WTC11 (cell line): Measurements from ENCODE around the gene MRTFB. TPM values are rescaled to one million over a fixed set of nuclear protein-coding genes. Genes with fewer than 3 reads are reported as not detected.

Source experiments
- ATAC-seq: fragments of 200-7000 bp; cut with Tn5 transposase; 2 replicates; pipeline ENCODE4 v1.10.0; 2021; ENCODE audit warnings: mild to moderate bottlenecking, moderate library complexity
- CTCF ChIA-PET: fragments of 300-600 bp; sonication (Branson Sonifier 250); formaldehyde crosslinking; loops from one replicate; lab custom pipeline; 2021; ENCODE audit warnings: antibody characterized with exemption; lab: Charles Lee
- POLR2A ChIA-PET: fragments of 350-600 bp; sonication (Branson Sonifier 250); formaldehyde crosslinking; loops from one replicate; lab custom pipeline; 2021; ENCODE audit warnings: antibody characterized with exemption; lab: Charles Lee
- DNase-seq: peaks from one replicate; pipeline ENCODE4 v3.0.0; 2021; ENCODE audit warnings: low spot score
- H3K27ac Mint-ChIP-seq: 2 replicates; pipeline ENCODE4 v1.8.0; 2021; ENCODE audit warnings: mixed read lengths
- H3K27me3 Mint-ChIP-seq: 2 replicates; pipeline ENCODE4 v1.8.0; 2021; ENCODE audit warnings: low read depth, mild to moderate bottlenecking, moderate library complexity, mixed read lengths
- H3K36me3 Mint-ChIP-seq: 2 replicates; pipeline ENCODE4 v1.8.0; 2021; ENCODE audit warnings: mixed read lengths
- H3K4me1 Mint-ChIP-seq: 2 replicates; pipeline ENCODE4 v1.8.0; 2022; ENCODE audit warnings: mixed read lengths
- H3K4me3 Mint-ChIP-seq: 2 replicates; pipeline ENCODE4 v1.8.0; 2021; ENCODE audit warnings: mild to moderate bottlenecking, moderate library complexity, mixed read lengths
- H3K9me3 Mint-ChIP-seq: 2 replicates; pipeline ENCODE4 v1.8.0; 2021; ENCODE audit warnings: mixed read lengths
- CBFB ChIP-seq: sonication (generic); formaldehyde crosslinking; IDR thresholded peaks from 2 replicates; pipeline ENCODE4 v1.8.1; 2022; ENCODE audit warnings: mild to moderate bottlenecking, low read depth, missing genetic modification reagents
- ETV6 ChIP-seq: sonication (generic); formaldehyde crosslinking; IDR thresholded peaks from 2 replicates; pipeline ENCODE4 v1.8.1; 2022; ENCODE audit warnings: mild to moderate bottlenecking, missing genetic modification reagents
- FOXJ3 ChIP-seq: sonication (generic); formaldehyde crosslinking; IDR thresholded peaks from 2 replicates; pipeline ENCODE4 v1.9.0; 2021; ENCODE audit warnings: missing genetic modification reagents, mild to moderate bottlenecking, borderline replicate concordance
- JUN ChIP-seq: sonication (generic); formaldehyde crosslinking; IDR thresholded peaks from 2 replicates; pipeline ENCODE4 v1.8.0; 2023; ENCODE audit warnings: mild to moderate bottlenecking, missing genetic modification reagents
- NFYB ChIP-seq: sonication (generic); formaldehyde crosslinking; conservative IDR thresholded peaks from 2 replicates; pipeline ENCODE4 v1.8.0; 2022; ENCODE audit warnings: low read depth, missing genetic modification reagents
- SMAD4 ChIP-seq: sonication (generic); formaldehyde crosslinking; IDR thresholded peaks from 2 replicates; pipeline ENCODE4 v1.8.0; 2022; ENCODE audit warnings: mild to moderate bottlenecking, missing genetic modification reagents
- TP53 ChIP-seq: sonication (generic); formaldehyde crosslinking; IDR thresholded peaks from 2 replicates; pipeline ENCODE4 v1.8.1; 2023; ENCODE audit warnings: mild to moderate bottlenecking, missing genetic modification reagents
- USF1 ChIP-seq: sonication (generic); formaldehyde crosslinking; IDR thresholded peaks from 2 replicates; pipeline ENCODE4 v1.8.0; 2022; ENCODE audit warnings: mild to moderate bottlenecking, missing genetic modification reagents
- ZNF138 ChIP-seq: sonication (generic); formaldehyde crosslinking; conservative IDR thresholded peaks from 2 replicates; pipeline ENCODE4 v1.8.1; 2022; ENCODE audit warnings: mild to moderate bottlenecking, moderate library complexity, missing genetic modification reagents
- ZNF219 ChIP-seq: sonication (generic); formaldehyde crosslinking; IDR thresholded peaks from 2 replicates; pipeline ENCODE4 v1.8.0; 2023; ENCODE audit warnings: missing genetic modification reagents, mild to moderate bottlenecking, borderline replicate concordance
- ZNF263 ChIP-seq: sonication (generic); formaldehyde crosslinking; IDR thresholded peaks from 2 replicates; pipeline ENCODE4 v1.8.1; 2022; ENCODE audit warnings: low read depth, mild to moderate bottlenecking, moderate library complexity, missing genetic modification reagents
- ZNF396 ChIP-seq: fragments of 250-450 bp; sonication (Bioruptor Pico); IDR thresholded peaks from 2 replicates; pipeline ENCODE4 v1.8.0; 2021; ENCODE audit warnings: mild to moderate bottlenecking, moderate library complexity, borderline replicate concordance
- ZNF423 ChIP-seq: fragments of 250-450 bp; sonication (Bioruptor Pico); IDR thresholded peaks from 2 replicates; pipeline ENCODE4 v2.1.2; 2022; ENCODE audit warnings: mild to moderate bottlenecking, moderate library complexity
- ZNF532 ChIP-seq: fragments of 250-450 bp; sonication (Bioruptor Pico); IDR thresholded peaks from 2 replicates; pipeline ENCODE4 v1.9.0; 2021; ENCODE audit warnings: mild to moderate bottlenecking, borderline replicate concordance
- ZSCAN18 ChIP-seq: fragments of 250-450 bp; sonication (Bioruptor Pico); IDR thresholded peaks from 2 replicates; pipeline ENCODE4 v2.1.2; 2022; ENCODE audit warnings: mild to moderate bottlenecking, moderate library complexity
- total RNA-seq: library from RNA; stranded (reverse); gene quantifications from 3 replicates; pipeline ENCODE4 v1.2.3, GENCODE V29; 2021
- TF ChIP-seq, protein P1 (sequence below): sonication (generic); formaldehyde crosslinking; IDR thresholded peaks from 2 replicates; pipeline ENCODE4 v1.8.1; 2022; ENCODE audit warnings: mild to moderate bottlenecking, missing genetic modification reagents, moderate library complexity, borderline replicate concordance
- TF ChIP-seq, protein P2 (sequence below): fragments of 250-450 bp; sonication (Bioruptor Pico); IDR thresholded peaks from 2 replicates; pipeline ENCODE4 v1.9.0; 2021; ENCODE audit warnings: moderate library complexity, mild to moderate bottlenecking, inconsistent platforms, borderline replicate concordance
- TF ChIP-seq, protein P3 (sequence below): fragments of 250-450 bp; sonication (Bioruptor Pico); IDR thresholded peaks from 2 replicates; pipeline ENCODE4 v1.9.0; 2021; ENCODE audit warnings: mild to moderate bottlenecking

MRTFB gene
- total RNA-seq, 1 experiment from 2014 or later = 30.8 TPM

GRCh38 chr16:14225457-14225856, 154.3 kb downstream of the MRTFB start (continued):
- no peak for TF ChIP-seq ETV6
- no peak for TF ChIP-seq ZNF263 (CRISPR knock-in tag)
- no peak for TF ChIP-seq ZNF532
- TF ChIP-seq ZNF396 = no peak

GRCh38 chr16:14232106-14232864, 161.2 kb downstream of the MRTFB start:
- CTCF ChIA-PET = interaction anchor here (0.5 to 1.6 kb wide), 4 partner anchors 295 to 312 kb away, joined by 3 to 5 read pairs (median 3); partner anchors contain the start of gene ERCC4
- DNase-seq = no peak
- Mint-ChIP-seq H3K9me3 (0 out of 2 replicates have a peak, but pooled peaks cover 3% of the 10 kb centered on the region), H3K4me3 (no peak overlapping the region), H3K36me3 (peaks cover 10% of the 10 kb centered on the region), H3K27ac (no peak overlapping the region), H3K27me3 (no peaks in the 10 kb centered on the region), H3K4me1 (no peaks in the 10 kb centered on the region)
- TF ChIP-seq ZNF138 (no peak), ZNF263 (CRISPR knock-in tag) (no peak)
- no peak for ATAC-seq
- POLR2A ChIA-PET = no interaction called here

GRCh38 chr16:14236401-14236800, 165.3 kb downstream of the MRTFB start:
- Mint-ChIP-seq H3K4me1 (no peaks in the 10 kb centered on the region), H3K27me3 (no peaks in the 10 kb centered on the region), H3K36me3 (peaks cover 13% of the 10 kb centered on the region), H3K9me3 (no peaks in the 10 kb centered on the region), H3K27ac (no peak overlapping the region), H3K4me3 (no peak overlapping the region)
- POLR2A ChIA-PET = no interaction called here
- no peak for TF ChIP-seq ZNF423 (CRISPR knock-in tag)
- no peak for TF ChIP-seq JUN
- TF ChIP-seq FOXJ3 (CRISPR knock-in tag) = no peak
- CTCF ChIA-PET = interaction anchor here (1.2 to 1.3 kb wide), 2 partner anchors 301 to 317 kb away, joined by 3 to 4 read pairs; partner anchors contain the start of gene ERCC4
- ATAC-seq (no peak), DNase-seq (no peak)

DNA sequence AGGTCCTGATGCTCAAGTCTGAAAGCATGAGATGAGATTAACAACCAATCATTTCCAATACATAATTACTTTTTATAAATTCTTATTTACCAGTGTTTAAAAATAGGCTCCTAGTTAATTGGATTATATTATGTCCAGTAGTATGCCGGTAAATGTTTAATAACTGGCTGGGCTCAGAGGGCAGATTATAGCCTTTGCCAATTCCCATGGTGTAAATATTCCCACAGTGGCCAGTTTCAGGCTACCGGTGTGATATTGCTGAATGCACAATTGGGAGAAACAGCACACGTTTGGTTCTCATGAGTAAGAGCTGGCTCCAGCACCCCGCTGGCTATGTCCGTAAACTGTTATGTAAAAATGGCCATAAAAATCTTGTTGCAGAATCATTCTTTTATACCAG, 167.6 kb downstream of the MRTFB start:
- ChIA-PET CTCF (interaction anchor here (1.1 kb wide), 1 partner anchor 303 kb away, joined by 3 read pairs; no protein-coding TSS in a partner anchor), POLR2A (no interaction called here)
- no peak overlapping the region for H3K4me3 Mint-ChIP-seq
- H3K4me1 Mint-ChIP-seq = no peaks in the 10 kb centered on the region
- DNase-seq (no peak), ATAC-seq (no peak)
- H3K27ac Mint-ChIP-seq = no peak overlapping the region
- no peaks in the 10 kb centered on the region for H3K27me3 Mint-ChIP-seq
- peaks cover 16% of the 10 kb centered on the region for H3K36me3 Mint-ChIP-seq
- no peaks in the 10 kb centered on the region for H3K9me3 Mint-ChIP-seq
- TF ChIP-seq CBFB (CRISPR knock-in tag) = no peak
- no peak for TF ChIP-seq TP53 (CRISPR knock-in tag)
- TF ChIP-seq, protein P1, sequence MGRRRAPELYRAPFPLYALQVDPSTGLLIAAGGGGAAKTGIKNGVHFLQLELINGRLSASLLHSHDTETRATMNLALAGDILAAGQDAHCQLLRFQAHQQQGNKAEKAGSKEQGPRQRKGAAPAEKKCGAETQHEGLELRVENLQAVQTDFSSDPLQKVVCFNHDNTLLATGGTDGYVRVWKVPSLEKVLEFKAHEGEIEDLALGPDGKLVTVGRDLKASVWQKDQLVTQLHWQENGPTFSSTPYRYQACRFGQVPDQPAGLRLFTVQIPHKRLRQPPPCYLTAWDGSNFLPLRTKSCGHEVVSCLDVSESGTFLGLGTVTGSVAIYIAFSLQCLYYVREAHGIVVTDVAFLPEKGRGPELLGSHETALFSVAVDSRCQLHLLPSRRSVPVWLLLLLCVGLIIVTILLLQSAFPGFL (CRISPR knock-in tag) = no peak
- TF ChIP-seq ZSCAN18 (CRISPR knock-in tag) = no peak
- no peak for TF ChIP-seq ZNF219 (CRISPR knock-in tag)
- no peak for TF ChIP-seq SMAD4
- TF ChIP-seq, protein P2, sequence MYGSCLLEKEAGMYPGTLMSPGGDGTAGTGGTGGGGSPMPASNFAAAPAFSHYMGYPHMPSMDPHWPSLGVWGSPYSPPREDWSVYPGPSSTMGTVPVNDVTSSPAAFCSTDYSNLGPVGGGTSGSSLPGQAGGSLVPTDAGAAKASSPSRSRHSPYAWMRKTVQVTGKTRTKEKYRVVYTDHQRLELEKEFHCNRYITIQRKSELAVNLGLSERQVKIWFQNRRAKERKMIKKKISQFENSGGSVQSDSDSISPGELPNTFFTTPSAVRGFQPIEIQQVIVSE (CRISPR knock-in tag) = no peak
- no peak for TF ChIP-seq NFYB
- TF ChIP-seq, protein P3, sequence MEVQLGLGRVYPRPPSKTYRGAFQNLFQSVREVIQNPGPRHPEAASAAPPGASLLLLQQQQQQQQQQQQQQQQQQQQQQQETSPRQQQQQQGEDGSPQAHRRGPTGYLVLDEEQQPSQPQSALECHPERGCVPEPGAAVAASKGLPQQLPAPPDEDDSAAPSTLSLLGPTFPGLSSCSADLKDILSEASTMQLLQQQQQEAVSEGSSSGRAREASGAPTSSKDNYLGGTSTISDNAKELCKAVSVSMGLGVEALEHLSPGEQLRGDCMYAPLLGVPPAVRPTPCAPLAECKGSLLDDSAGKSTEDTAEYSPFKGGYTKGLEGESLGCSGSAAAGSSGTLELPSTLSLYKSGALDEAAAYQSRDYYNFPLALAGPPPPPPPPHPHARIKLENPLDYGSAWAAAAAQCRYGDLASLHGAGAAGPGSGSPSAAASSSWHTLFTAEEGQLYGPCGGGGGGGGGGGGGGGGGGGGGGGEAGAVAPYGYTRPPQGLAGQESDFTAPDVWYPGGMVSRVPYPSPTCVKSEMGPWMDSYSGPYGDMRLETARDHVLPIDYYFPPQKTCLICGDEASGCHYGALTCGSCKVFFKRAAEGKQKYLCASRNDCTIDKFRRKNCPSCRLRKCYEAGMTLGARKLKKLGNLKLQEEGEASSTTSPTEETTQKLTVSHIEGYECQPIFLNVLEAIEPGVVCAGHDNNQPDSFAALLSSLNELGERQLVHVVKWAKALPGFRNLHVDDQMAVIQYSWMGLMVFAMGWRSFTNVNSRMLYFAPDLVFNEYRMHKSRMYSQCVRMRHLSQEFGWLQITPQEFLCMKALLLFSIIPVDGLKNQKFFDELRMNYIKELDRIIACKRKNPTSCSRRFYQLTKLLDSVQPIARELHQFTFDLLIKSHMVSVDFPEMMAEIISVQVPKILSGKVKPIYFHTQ (CRISPR knock-in tag) = no peak
- TF ChIP-seq USF1 = no peak
